A673 (cell line): ENCODE results near the gene LIF.

Experiments used
- CTCF ChIP-seq: fragments of 300-800, 200-600 bp; sonication (generic); conservative IDR thresholded peaks from 2 replicates; pipeline ENCODE4 v1.5.1; 2017; ENCODE audit warnings: low read depth, mild to moderate bottlenecking, antibody characterized with exemption, low read length, moderate library complexity, mixed read lengths
- EZH2 ChIP-seq: fragments of 200-600 bp; sonication (generic); IDR thresholded peaks from 2 replicates; pipeline ENCODE4 v1.6.1; 2017; ENCODE audit warnings: borderline replicate concordance, low read depth, mild to moderate bottlenecking, mixed read lengths, antibody characterized with exemption, low read length; ENCODE audit not compliant: poor library complexity, severe bottlenecking

GRCh38 chr22:30286813-30287647 lies 40.5 kb upstream of the LIF start:
- TF ChIP-seq CTCF (peak; percentile 93), EZH2 (no peak)
